HCT116 (cell line): ENCODE data around the gene GORAB. TPM values are rescaled to one million over a fixed set of nuclear protein-coding genes. Genes with fewer than 3 reads are reported as not detected.
A peak's percentile ranks its signal among the peaks of the same experiment; 100 is the strongest.

ENCODE experiments used
- ATAC-seq: fragments of 200-7000 bp; cut with Tn5 transposase; 2 replicates; pipeline ENCODE4 v1.9.1; 2020; ENCODE audit warnings: mild to moderate bottlenecking, moderate library complexity
- BruUV-seq: library from RNA; stranded (reverse); fragments of 400-500 nt; replicated peaks from 2 replicates; lab custom pipeline; 2021; lab: Mats Ljungman, UMichigan
- CTCF ChIA-PET: fragments of 300-600 bp; sonication (Branson Sonifier 250); formaldehyde crosslinking; loops from one replicate; lab custom pipeline; 2021; ENCODE audit warnings: antibody characterized with exemption; lab: Charles Lee
- POLR2A ChIA-PET: fragments of 300-600, 350-600 bp; sonication (Branson Sonifier 250); formaldehyde crosslinking; loops from one replicate; lab custom pipeline; 2021; ENCODE audit warnings: antibody characterized with exemption; lab: Charles Lee
- RAD21 ChIA-PET, 2 experiments: fragments of 300-600 bp; sonication (Branson Sonifier 250); formaldehyde crosslinking; loops; one replicate each; lab custom pipeline; 2023; ENCODE audit warnings: low total read pairs in 2 of 2; ENCODE audit not compliant: uncharacterized antibody in 2 of 2, unreplicated experiment in 2 of 2, low non-redundant PET in 1 of 2; lab: Charles Lee
- DNase-seq: peaks from one replicate; pipeline ENCODE4 v3.0.0-alpha.2; 2010; ENCODE audit warnings: low read depth, low spot score
- H2AFZ ChIP-seq: fragments of 200-600 bp; shearing (Covaris generic), sonication (generic); 2 replicates; pipeline ENCODE4 v1.6.1; 2017; ENCODE audit warnings: low read depth, mixed run types, mixed read lengths, antibody characterized with exemption, low read length; ENCODE audit not compliant: poor library complexity, severe bottlenecking
- H3K27ac ChIP-seq: 2 replicates; pipeline ENCODE4 v1.5.1; 2012; ENCODE audit warnings: low read depth, low read length
- H3K27me3 ChIP-seq: fragments of 200-600 bp; sonication (generic); 2 replicates; pipeline ENCODE4 v1.6.1; 2016; ENCODE audit warnings: mixed run types, low read length, mixed read lengths; ENCODE audit not compliant: insufficient read depth
- H3K36me3 ChIP-seq, 2 experiments: fragments of 200-500 bp in 1 of 2; fragments of 200-600 bp in 1 of 2; sonication (Bioruptor generic) in 1 of 2; sonication (generic) in 1 of 2; 2 replicates each; pipeline versions ENCODE4 v1.5.1 to v1.6.1; 2014 to 2016; ENCODE audit warnings: low read length in 2 of 2, inconsistent platforms in 1 of 2, mixed read lengths in 1 of 2, mixed run types in 1 of 2; ENCODE audit not compliant: insufficient read depth in 2 of 2, control insufficient read depth in 1 of 2
- H3K4me1 ChIP-seq, 2 experiments: fragments of 200-600 bp in 1 of 2; sonication (generic) in 1 of 2; 2 replicates each; pipeline versions ENCODE4 v1.5.1 to v1.6.1; 2012 to 2017; ENCODE audit warnings: low read length in 2 of 2, inconsistent platforms in 1 of 2, mild to moderate bottlenecking in 1 of 2, mixed read lengths in 1 of 2, mixed run types in 1 of 2, moderate library complexity in 1 of 2; ENCODE audit not compliant: insufficient read depth in 2 of 2, control insufficient read depth in 1 of 2
- H3K4me2 ChIP-seq: fragments of 200-600 bp; sonication (generic); 2 replicates; pipeline ENCODE4 v1.6.1; 2017; ENCODE audit warnings: mixed run types, low read length, mixed read lengths
- H3K4me3 ChIP-seq, 2 experiments: fragments of 200-600 bp in 1 of 2; sonication (generic) in 1 of 2; replicated peaks in 1 of 2; 2 replicates each; pipeline ENCODE4 v1.5.1; 2011 to 2016; ENCODE audit warnings: low read length in 2 of 2, control low read depth in 1 of 2, low read depth in 1 of 2, mild to moderate bottlenecking in 1 of 2, mixed read lengths in 1 of 2, mixed run types in 1 of 2
- H3K79me2 ChIP-seq: fragments of 200-600 bp; sonication (generic); 2 replicates; pipeline ENCODE4 v1.6.1; 2017; ENCODE audit warnings: mild to moderate bottlenecking, mixed run types, low read length, moderate library complexity, mixed read lengths; ENCODE audit not compliant: insufficient read depth
- H3K9ac ChIP-seq: fragments of 200-600 bp; sonication (generic); 2 replicates; pipeline ENCODE4 v1.6.1; 2016; ENCODE audit warnings: low read length, mixed read lengths
- H3K9me2 ChIP-seq: fragments of 200-600 bp; sonication (generic), shearing (Covaris generic); 2 replicates; pipeline ENCODE4 v1.6.1; 2017; ENCODE audit warnings: mixed run types, mild to moderate bottlenecking, moderate library complexity; ENCODE audit not compliant: insufficient read depth
- H3K9me3 ChIP-seq, 2 experiments: fragments of 200-500 bp in 1 of 2; fragments of 200-600 bp in 1 of 2; sonication (Bioruptor generic) in 1 of 2; sonication (generic) in 1 of 2; 2 replicates each; pipeline ENCODE4 v1.6.1; 2014 to 2017; ENCODE audit warnings: low read length in 2 of 2, mixed read lengths in 2 of 2, inconsistent platforms in 1 of 2, low read depth in 1 of 2, mild to moderate bottlenecking in 1 of 2, mixed run types in 1 of 2, moderate library complexity in 1 of 2; ENCODE audit not compliant: control insufficient read depth in 1 of 2, insufficient read depth in 1 of 2
- H4K20me1 ChIP-seq: fragments of 200-600 bp; sonication (generic), shearing (Covaris generic); 2 replicates; pipeline ENCODE4 v1.6.1; 2017; ENCODE audit warnings: mixed run types, mild to moderate bottlenecking, moderate library complexity; ENCODE audit not compliant: insufficient read depth
- CBX3 ChIP-seq: IDR thresholded peaks from 2 replicates; pipeline ENCODE4 v1.6.1; 2012; ENCODE audit warnings: low read depth
- CEBPB ChIP-seq: IDR thresholded peaks from 2 replicates; pipeline ENCODE4 v1.6.1; 2012; ENCODE audit warnings: low read depth
- EGR1 ChIP-seq: IDR thresholded peaks from 2 replicates; pipeline ENCODE4 v1.6.1; 2012; ENCODE audit warnings: low read depth
- ELF1 ChIP-seq: IDR thresholded peaks from 2 replicates; pipeline ENCODE4 v1.6.1; 2012; ENCODE audit warnings: low read depth, borderline replicate concordance
- FOSL1 ChIP-seq: IDR thresholded peaks from 2 replicates; pipeline ENCODE4 v1.6.1; 2012; ENCODE audit warnings: low read depth
- SP1 ChIP-seq: IDR thresholded peaks from 2 replicates; pipeline ENCODE4 v1.6.1; 2012; ENCODE audit warnings: low read depth
- YY1 ChIP-seq: IDR thresholded peaks from 2 replicates; pipeline ENCODE4 v1.6.1; 2011; ENCODE audit warnings: low read length, low read depth, moderate library complexity, mild to moderate bottlenecking; ENCODE audit not compliant: insufficient replicate concordance; ENCODE audit errors: extremely low read depth
- ZFX ChIP-seq: fragments of 450-650 bp; IDR thresholded peaks from 2 replicates; pipeline ENCODE4 v1.6.1; 2017
- ZNF274 ChIP-seq: fragments of 200-500 bp; sonication (Bioruptor generic); IDR thresholded peaks from 2 replicates; pipeline ENCODE4 v1.6.1; 2014; ENCODE audit warnings: mild to moderate bottlenecking, low read depth, low read length, inconsistent platforms
- intact Hi-C: fragments of 100-400 bp; cut with micrococcal nuclease; formaldehyde crosslinking; loops from 2 replicates; pipeline ENCODE4 v1.10.0; 2022
- total RNA-seq: library from RNA; stranded (reverse); gene quantifications from one replicate; pipeline ENCODE4 v1.2.1, GENCODE V29; 2021; ENCODE audit not compliant: unreplicated experiment
- TF ChIP-seq, protein P1 (sequence below): IDR thresholded peaks from 2 replicates; pipeline ENCODE4 v1.6.1; 2012; ENCODE audit warnings: low read depth
- TF ChIP-seq, protein P2 (sequence below): IDR thresholded peaks from 2 replicates; pipeline ENCODE4 v1.6.1; 2012

Gene GORAB
- total RNA-seq, 1 experiment from 2014 or later, result 7.5 TPM

DNA sequence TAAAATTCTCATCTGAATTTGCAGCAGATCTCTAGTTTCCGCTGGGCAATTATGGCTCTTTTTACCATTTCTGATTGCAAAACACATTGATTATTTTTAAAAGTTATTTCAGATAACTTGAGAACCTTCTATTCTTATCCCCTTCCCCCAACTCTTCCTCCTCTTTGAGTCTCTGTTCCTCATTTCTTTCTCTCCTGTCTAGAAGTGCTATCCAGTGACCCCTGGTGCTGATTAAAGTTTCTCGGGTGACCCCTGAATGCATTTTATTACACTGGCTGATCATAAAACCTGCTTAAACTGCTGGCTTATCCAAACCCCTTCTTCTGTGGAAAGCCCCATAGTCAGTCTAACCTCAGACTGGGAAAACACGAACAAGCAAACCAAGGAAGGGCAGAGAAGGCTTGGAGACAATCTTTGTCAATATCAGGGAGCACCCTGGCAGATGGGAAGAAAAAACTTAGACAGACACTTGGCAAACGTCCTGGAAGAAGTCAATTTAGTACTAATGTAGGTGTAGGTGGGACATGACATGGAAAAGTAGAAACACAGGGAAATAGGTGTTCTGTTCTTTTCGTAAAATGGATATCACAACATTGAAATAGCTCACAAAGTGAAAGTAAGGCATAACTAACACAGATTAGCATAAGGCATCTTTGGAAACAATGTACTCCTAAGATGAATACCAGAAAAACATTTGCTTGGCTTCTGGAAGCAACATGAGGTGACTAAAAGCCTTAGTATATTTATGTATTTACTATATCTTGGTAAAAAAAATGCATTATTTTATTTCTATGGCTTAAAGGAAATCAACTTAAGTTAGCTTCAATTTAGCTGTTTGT lies 61.4 kb downstream of the GORAB start:
- RAD21 ChIA-PET, result no interaction called here
- TF ChIP-seq, protein P1, sequence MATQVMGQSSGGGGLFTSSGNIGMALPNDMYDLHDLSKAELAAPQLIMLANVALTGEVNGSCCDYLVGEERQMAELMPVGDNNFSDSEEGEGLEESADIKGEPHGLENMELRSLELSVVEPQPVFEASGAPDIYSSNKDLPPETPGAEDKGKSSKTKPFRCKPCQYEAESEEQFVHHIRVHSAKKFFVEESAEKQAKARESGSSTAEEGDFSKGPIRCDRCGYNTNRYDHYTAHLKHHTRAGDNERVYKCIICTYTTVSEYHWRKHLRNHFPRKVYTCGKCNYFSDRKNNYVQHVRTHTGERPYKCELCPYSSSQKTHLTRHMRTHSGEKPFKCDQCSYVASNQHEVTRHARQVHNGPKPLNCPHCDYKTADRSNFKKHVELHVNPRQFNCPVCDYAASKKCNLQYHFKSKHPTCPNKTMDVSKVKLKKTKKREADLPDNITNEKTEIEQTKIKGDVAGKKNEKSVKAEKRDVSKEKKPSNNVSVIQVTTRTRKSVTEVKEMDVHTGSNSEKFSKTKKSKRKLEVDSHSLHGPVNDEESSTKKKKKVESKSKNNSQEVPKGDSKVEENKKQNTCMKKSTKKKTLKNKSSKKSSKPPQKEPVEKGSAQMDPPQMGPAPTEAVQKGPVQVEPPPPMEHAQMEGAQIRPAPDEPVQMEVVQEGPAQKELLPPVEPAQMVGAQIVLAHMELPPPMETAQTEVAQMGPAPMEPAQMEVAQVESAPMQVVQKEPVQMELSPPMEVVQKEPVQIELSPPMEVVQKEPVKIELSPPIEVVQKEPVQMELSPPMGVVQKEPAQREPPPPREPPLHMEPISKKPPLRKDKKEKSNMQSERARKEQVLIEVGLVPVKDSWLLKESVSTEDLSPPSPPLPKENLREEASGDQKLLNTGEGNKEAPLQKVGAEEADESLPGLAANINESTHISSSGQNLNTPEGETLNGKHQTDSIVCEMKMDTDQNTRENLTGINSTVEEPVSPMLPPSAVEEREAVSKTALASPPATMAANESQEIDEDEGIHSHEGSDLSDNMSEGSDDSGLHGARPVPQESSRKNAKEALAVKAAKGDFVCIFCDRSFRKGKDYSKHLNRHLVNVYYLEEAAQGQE, result peak; percentile 38
- TF ChIP-seq EGR1, result no peak
- Histone ChIP-seq H3K4me3 (no peak overlapping the region), H3K4me2 (no peak overlapping the region), H2AFZ (no peak overlapping the region), H3K9ac (no peak overlapping the region), H3K79me2 (no peaks in the 10 kb centered on the region), H3K9me3 (no peaks in the 10 kb centered on the region), H3K9me2 (no peaks in the 10 kb centered on the region), H3K4me1 (no peaks in the 10 kb centered on the region), H3K36me3 (no peaks in the 10 kb centered on the region), H3K27ac (no peak overlapping the region), H3K27me3 (no peaks in the 10 kb centered on the region), H4K20me1 (no peaks in the 10 kb centered on the region)
- no peak for ATAC-seq
- POLR2A ChIA-PET, result no interaction called here
- CTCF ChIA-PET, result no interaction called here
- DNase-seq, result no peak
- intact Hi-C loops, result no loop called here
- BruUV-seq, result no TSS peak

DNA sequence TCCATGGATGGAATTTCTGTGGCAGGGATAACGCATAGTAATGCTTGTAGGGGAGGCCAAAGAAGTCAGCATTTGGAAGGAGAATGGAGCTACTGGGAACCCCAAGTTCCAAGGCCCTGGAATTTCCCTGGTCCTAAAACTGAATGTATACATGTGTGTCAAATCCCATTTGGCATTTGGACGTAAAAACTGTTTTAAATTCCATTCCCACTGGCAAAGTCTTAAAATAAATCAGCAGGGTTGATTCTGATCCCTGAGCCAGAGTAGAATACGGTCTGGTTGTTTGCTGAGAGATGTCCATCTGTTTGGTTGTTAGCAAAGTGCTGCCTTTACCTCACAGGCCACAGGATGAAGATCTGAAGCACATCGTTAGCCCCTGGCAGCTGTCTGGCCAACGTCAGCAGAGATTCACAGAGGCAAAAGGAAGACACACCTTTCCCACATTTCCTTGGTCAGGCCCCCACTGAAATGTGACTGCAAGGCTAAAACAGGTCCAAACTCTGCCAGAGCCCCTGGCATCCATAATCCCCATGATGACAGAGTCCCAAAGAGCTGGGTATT lies 62.2 kb downstream of the GORAB start:
- Histone ChIP-seq H3K27me3 (no peaks in the 10 kb centered on the region), H3K27ac (no peak overlapping the region), H3K79me2 (no peaks in the 10 kb centered on the region), H3K4me1 (no peaks in the 10 kb centered on the region), H3K9me3 (no peaks in the 10 kb centered on the region), H3K4me2 (no peak overlapping the region), H4K20me1 (no peaks in the 10 kb centered on the region), H3K36me3 (no peaks in the 10 kb centered on the region), H3K9me2 (no peaks in the 10 kb centered on the region), H3K4me3 (no peak overlapping the region), H2AFZ (no peak overlapping the region), H3K9ac (no peak overlapping the region)
- intact Hi-C loops, result no loop called here
- POLR2A ChIA-PET, result no interaction called here
- RAD21 ChIA-PET, result no interaction called here
- CTCF ChIA-PET, result no interaction called here
- ATAC-seq (no peak), DNase-seq (no peak)
- BruUV-seq, result no TSS peak
- no peak for TF ChIP-seq ELF1
- TF ChIP-seq EGR1, result no peak
- no peak for TF ChIP-seq CBX3
- no peak for TF ChIP-seq CEBPB
- TF ChIP-seq ZFX, result no peak
- TF ChIP-seq FOSL1, result no peak
- TF ChIP-seq ZNF274, result no peak
- TF ChIP-seq, protein P1, result no peak
- no peak for TF ChIP-seq YY1
- TF ChIP-seq, protein P2, sequence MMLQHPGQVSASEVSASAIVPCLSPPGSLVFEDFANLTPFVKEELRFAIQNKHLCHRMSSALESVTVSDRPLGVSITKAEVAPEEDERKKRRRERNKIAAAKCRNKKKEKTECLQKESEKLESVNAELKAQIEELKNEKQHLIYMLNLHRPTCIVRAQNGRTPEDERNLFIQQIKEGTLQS, result no peak
- no peak for TF ChIP-seq SP1
